Stimulated activated CD4-positive, alpha-beta T cell treated with anti-CD3 and anti-CD28 coated beads, Interleukin-1b, Interleukin-23, amount 100 ng/mL, for 1 hour (primary cell): Measurements from ENCODE around the gene AFAP1.

Experiments used
- DNase-seq, 2 donors: peaks; one replicate each; pipeline ENCODE4 v3.0.0-alpha.2; 2020; ENCODE audit warnings: low read depth in 2 of 2

AFAP1 gene

GRCh38 chr4:7739077-7739917, 200.4 kb downstream of the AFAP1 start:
- no peak for DNase-seq

- DNase-seq, result no peak
Measured at GRCh38 chr4:7738458-7739076, 201.1 kb downstream of the AFAP1 start.

- no peak for DNase-seq
Measured at GRCh38 chr4:7737752-7738457, 201.8 kb downstream of the AFAP1 start.

GRCh38 chr4:7737268-7737645, 202.4 kb downstream of the AFAP1 start:
- DNase-seq, result no peak

- DNase-seq, result no peak
Measured at GRCh38 chr4:7736436-7737267, 203.0 kb downstream of the AFAP1 start.

GRCh38 chr4:7735961-7736360, 203.7 kb downstream of the AFAP1 start:
- DNase-seq, result no peak

- DNase-seq, result no peak
Measured at GRCh38 chr4:7735395-7735794, 204.3 kb downstream of the AFAP1 start.

- no peak for DNase-seq
Measured at GRCh38 chr4:7734651-7735260, 204.9 kb downstream of the AFAP1 start.

GRCh38 chr4:7733801-7734650, 205.6 kb downstream of the AFAP1 start:
- no peak for DNase-seq

GRCh38 chr4:7733201-7733600, 206.5 kb downstream of the AFAP1 start:
- DNase-seq, result no peak

GRCh38 chr4:7732263-7732662, 207.4 kb downstream of the AFAP1 start:
- no peak for DNase-seq

- DNase-seq, result no peak
Measured at GRCh38 chr4:7731437-7731836, 208.2 kb downstream of the AFAP1 start.

GRCh38 chr4:7727749-7728148, 211.9 kb downstream of the AFAP1 start:
- DNase-seq, result no peak

GRCh38 chr4:7726665-7727413, 212.8 kb downstream of the AFAP1 start:
- no peak for DNase-seq

- DNase-seq, result no peak
Measured at GRCh38 chr4:7725951-7726350, 213.7 kb downstream of the AFAP1 start.

- no peak for DNase-seq
Measured at GRCh38 chr4:7723625-7724024, 216.0 kb downstream of the AFAP1 start.

GRCh38 chr4:7722766-7723387, 216.8 kb downstream of the AFAP1 start:
- DNase-seq, result no peak

GRCh38 chr4:7721984-7722551, 217.6 kb downstream of the AFAP1 start:
- DNase-seq, result no peak
